Neural cell (in vitro differentiated cells): ENCODE results near the gene LRP8. TPM values are rescaled to one million over a fixed set of nuclear protein-coding genes. Genes with fewer than 3 reads are reported as not detected.

Source experiments
- H2AFZ ChIP-seq: fragments of 200-600, 300-800 bp; sonication (generic), shearing (Covaris generic); 2 replicates; pipeline ENCODE4 v1.6.0; 2014; ENCODE audit warnings: low read depth, mild to moderate bottlenecking, antibody characterized with exemption, low read length, moderate library complexity
- H3F3A ChIP-seq: fragments of 200-600 bp; shearing (Covaris generic); 2 replicates; pipeline ENCODE4 v1.6.1; 2016; ENCODE audit warnings: mild to moderate bottlenecking, moderate library complexity, mixed read lengths, antibody characterized with exemption, low read length; ENCODE audit not compliant: insufficient read depth, poor library complexity, severe bottlenecking
- H3K27ac ChIP-seq: fragments of 200-600, 300-800 bp; sonication (generic), shearing (Covaris generic); 2 replicates; pipeline ENCODE4 v1.5.1; 2014; ENCODE audit warnings: mild to moderate bottlenecking, low read length, moderate library complexity
- H3K27me3 ChIP-seq: fragments of 300-800, 200-600 bp; sonication (generic), shearing (Covaris generic); 2 replicates; pipeline ENCODE4 v1.6.0; 2014; ENCODE audit warnings: mild to moderate bottlenecking, low read depth, low read length, moderate library complexity; ENCODE audit not compliant: insufficient read depth
- H3K36me3 ChIP-seq: fragments of 300-800, 200-600 bp; sonication (generic), shearing (Covaris generic); 2 replicates; pipeline ENCODE4 v1.5.1; 2014; ENCODE audit warnings: mild to moderate bottlenecking, antibody characterized with exemption, low read length, moderate library complexity; ENCODE audit not compliant: insufficient read depth
- H3K4me2 ChIP-seq: fragments of 300-800, 200-600 bp; sonication (generic), shearing (Covaris generic); 2 replicates; pipeline ENCODE4 v1.6.0; 2014; ENCODE audit warnings: mild to moderate bottlenecking, low read length
- H3K4me3 ChIP-seq: fragments of 300-800, 200-600 bp; sonication (generic), shearing (Covaris generic); 2 replicates; pipeline ENCODE4 v1.5.1; 2014; ENCODE audit warnings: mild to moderate bottlenecking, low read length, moderate library complexity
- H3K79me2 ChIP-seq: fragments of 200-600 bp; shearing (Covaris generic); replicated peaks from 2 replicates; pipeline ENCODE4 v1.6.0; 2014; ENCODE audit warnings: mild to moderate bottlenecking, low read length, moderate library complexity; ENCODE audit not compliant: insufficient read depth
- H3K9ac ChIP-seq: fragments of 300-800, 200-600 bp; sonication (generic), shearing (Covaris generic); 2 replicates; pipeline ENCODE4 v1.6.1; 2016; ENCODE audit warnings: mild to moderate bottlenecking, low read length, mixed read lengths
- H3K9me2 ChIP-seq: fragments of 200-600 bp; shearing (Covaris generic); 2 replicates; pipeline ENCODE4 v1.6.1; 2016; ENCODE audit warnings: mild to moderate bottlenecking, low read length, mixed read lengths; ENCODE audit not compliant: insufficient read depth
- H3K9me3 ChIP-seq: fragments of 200-600, 300-800 bp; sonication (generic), shearing (Covaris generic); 2 replicates; pipeline ENCODE4 v1.6.1; 2016; ENCODE audit warnings: mild to moderate bottlenecking, mixed run types, low read length, moderate library complexity, mixed read lengths
- H4K20me1 ChIP-seq: fragments of 200-600 bp; shearing (Covaris generic); 2 replicates; pipeline ENCODE4 v1.6.1; 2016; ENCODE audit warnings: mild to moderate bottlenecking, mixed run types; ENCODE audit not compliant: insufficient read depth
- EP300 ChIP-seq: fragments of 450-650 bp; conservative IDR thresholded peaks from 2 replicates; pipeline ENCODE4 v1.6.1; 2014; ENCODE audit warnings: antibody characterized with exemption, mild to moderate bottlenecking, moderate library complexity; ENCODE audit not compliant: poor library complexity, severe bottlenecking
- EZH2 ChIP-seq: fragments of 200-600, 300-800 bp; shearing (Covaris generic), sonication (generic); IDR thresholded peaks from 2 replicates; pipeline ENCODE4 v1.6.1; 2014; ENCODE audit warnings: antibody characterized with exemption, low read length, borderline replicate concordance, mild to moderate bottlenecking; ENCODE audit not compliant: insufficient read depth, poor library complexity, severe bottlenecking
- MXI1 ChIP-seq: fragments of 450-650 bp; conservative IDR thresholded peaks from 2 replicates; pipeline ENCODE4 v1.6.1; 2014; ENCODE audit warnings: antibody characterized with exemption, mild to moderate bottlenecking; ENCODE audit not compliant: poor library complexity, severe bottlenecking
- POLR2AphosphoS5 ChIP-seq: IDR thresholded peaks from 2 replicates; pipeline ENCODE4 v1.6.1; 2012
- RAD21 ChIP-seq: fragments of 450-650 bp; conservative IDR thresholded peaks from 2 replicates; pipeline ENCODE4 v1.6.1; 2014; ENCODE audit warnings: antibody characterized with exemption, mild to moderate bottlenecking, moderate library complexity
- SMC3 ChIP-seq: fragments of 450-650 bp; conservative IDR thresholded peaks from 2 replicates; pipeline ENCODE4 v1.6.1; 2014; ENCODE audit warnings: antibody characterized with exemption, mild to moderate bottlenecking, moderate library complexity; ENCODE audit not compliant: poor library complexity
- TAF1 ChIP-seq: IDR thresholded peaks from 2 replicates; pipeline ENCODE4 v1.6.1; 2012; ENCODE audit warnings: low read depth
- polyA plus RNA-seq: library from polyadenylated mRNA; depleted of rRNA; stranded (reverse); fragments of >200 nt; gene quantifications from 2 replicates; pipeline ENCODE4 v1.2.3, GENCODE V29; 2014
- TF ChIP-seq, protein P1 (sequence below): IDR thresholded peaks from 2 replicates; pipeline ENCODE4 v1.6.1; 2012; ENCODE audit warnings: borderline replicate concordance
- TF ChIP-seq, protein P2 (sequence below): fragments of 450-650 bp; IDR thresholded peaks from 2 replicates; pipeline ENCODE4 v1.5.1; 2014; ENCODE audit warnings: antibody characterized with exemption, mild to moderate bottlenecking, moderate library complexity; ENCODE audit not compliant: poor library complexity, severe bottlenecking

LRP8 gene
- polyA plus RNA-seq, 1 donor from 2014 or later, result 65.8 TPM

DNA sequence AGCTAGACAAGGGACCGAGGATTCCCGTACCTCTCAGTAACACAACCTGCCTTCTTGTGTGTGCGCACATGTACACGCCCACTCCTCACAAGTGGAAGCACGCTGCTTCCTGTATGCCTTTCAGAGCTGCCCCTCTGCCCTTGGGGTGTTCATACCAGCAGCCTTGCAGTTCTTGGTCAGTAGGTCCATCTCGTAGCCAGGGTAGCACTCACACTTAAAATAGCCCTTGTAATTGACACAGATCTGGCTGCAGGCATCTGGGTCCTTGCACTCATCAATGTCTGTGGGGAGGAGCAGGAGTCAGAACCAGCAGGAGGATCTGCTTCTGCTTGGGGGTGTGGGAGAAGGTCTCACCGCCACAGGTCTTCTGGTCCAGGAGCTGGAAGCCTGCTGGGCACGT lies 57.0 kb downstream of the LRP8 start:
- Histone ChIP-seq H3K9me3 (no peaks in the 10 kb centered on the region), H4K20me1 (no peaks in the 10 kb centered on the region), H3K36me3 (no peaks in the 10 kb centered on the region), H3K9me2 (no peaks in the 10 kb centered on the region), H3K79me2 (no peaks in the 10 kb centered on the region), H2AFZ (no peak overlapping the region), H3K27me3 (no peaks in the 10 kb centered on the region), H3K27ac (no peak overlapping the region), H3K4me3 (no peak overlapping the region), H3K9ac (no peak overlapping the region), H3F3A (no peaks in the 10 kb centered on the region), H3K4me2 (no peak overlapping the region)
- TF ChIP-seq, protein P1, sequence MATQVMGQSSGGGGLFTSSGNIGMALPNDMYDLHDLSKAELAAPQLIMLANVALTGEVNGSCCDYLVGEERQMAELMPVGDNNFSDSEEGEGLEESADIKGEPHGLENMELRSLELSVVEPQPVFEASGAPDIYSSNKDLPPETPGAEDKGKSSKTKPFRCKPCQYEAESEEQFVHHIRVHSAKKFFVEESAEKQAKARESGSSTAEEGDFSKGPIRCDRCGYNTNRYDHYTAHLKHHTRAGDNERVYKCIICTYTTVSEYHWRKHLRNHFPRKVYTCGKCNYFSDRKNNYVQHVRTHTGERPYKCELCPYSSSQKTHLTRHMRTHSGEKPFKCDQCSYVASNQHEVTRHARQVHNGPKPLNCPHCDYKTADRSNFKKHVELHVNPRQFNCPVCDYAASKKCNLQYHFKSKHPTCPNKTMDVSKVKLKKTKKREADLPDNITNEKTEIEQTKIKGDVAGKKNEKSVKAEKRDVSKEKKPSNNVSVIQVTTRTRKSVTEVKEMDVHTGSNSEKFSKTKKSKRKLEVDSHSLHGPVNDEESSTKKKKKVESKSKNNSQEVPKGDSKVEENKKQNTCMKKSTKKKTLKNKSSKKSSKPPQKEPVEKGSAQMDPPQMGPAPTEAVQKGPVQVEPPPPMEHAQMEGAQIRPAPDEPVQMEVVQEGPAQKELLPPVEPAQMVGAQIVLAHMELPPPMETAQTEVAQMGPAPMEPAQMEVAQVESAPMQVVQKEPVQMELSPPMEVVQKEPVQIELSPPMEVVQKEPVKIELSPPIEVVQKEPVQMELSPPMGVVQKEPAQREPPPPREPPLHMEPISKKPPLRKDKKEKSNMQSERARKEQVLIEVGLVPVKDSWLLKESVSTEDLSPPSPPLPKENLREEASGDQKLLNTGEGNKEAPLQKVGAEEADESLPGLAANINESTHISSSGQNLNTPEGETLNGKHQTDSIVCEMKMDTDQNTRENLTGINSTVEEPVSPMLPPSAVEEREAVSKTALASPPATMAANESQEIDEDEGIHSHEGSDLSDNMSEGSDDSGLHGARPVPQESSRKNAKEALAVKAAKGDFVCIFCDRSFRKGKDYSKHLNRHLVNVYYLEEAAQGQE, result no peak
- TF ChIP-seq SMC3, result no peak
- no peak for TF ChIP-seq EP300
- TF ChIP-seq, protein P2, sequence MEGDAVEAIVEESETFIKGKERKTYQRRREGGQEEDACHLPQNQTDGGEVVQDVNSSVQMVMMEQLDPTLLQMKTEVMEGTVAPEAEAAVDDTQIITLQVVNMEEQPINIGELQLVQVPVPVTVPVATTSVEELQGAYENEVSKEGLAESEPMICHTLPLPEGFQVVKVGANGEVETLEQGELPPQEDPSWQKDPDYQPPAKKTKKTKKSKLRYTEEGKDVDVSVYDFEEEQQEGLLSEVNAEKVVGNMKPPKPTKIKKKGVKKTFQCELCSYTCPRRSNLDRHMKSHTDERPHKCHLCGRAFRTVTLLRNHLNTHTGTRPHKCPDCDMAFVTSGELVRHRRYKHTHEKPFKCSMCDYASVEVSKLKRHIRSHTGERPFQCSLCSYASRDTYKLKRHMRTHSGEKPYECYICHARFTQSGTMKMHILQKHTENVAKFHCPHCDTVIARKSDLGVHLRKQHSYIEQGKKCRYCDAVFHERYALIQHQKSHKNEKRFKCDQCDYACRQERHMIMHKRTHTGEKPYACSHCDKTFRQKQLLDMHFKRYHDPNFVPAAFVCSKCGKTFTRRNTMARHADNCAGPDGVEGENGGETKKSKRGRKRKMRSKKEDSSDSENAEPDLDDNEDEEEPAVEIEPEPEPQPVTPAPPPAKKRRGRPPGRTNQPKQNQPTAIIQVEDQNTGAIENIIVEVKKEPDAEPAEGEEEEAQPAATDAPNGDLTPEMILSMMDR, result no peak
- no peak for TF ChIP-seq EZH2
- no peak for TF ChIP-seq POLR2AphosphoS5
- no peak for TF ChIP-seq RAD21
- no peak for TF ChIP-seq TAF1
- no peak for TF ChIP-seq MXI1

DNA sequence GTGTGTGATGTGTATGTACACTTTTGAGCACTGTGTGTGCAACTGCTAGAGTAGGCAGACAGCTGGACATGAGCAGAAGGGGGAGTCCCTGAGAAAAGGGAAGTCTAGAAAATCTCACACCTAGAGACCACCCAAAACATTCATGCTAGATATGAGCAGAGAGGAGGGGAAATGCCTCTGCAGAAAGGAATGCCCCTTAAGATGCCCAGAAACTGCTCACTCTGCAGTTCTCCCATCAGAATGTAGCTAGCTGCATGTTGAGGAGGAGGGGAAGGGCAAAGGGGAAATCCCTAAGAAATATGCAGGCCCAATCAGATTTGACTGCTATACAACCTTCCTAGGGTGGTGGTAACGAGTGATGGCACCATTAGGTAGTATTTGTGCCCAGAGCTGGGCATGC lies 57.8 kb downstream of the LRP8 start:
- Histone ChIP-seq H3K4me2 (no peak overlapping the region), H3K9ac (no peak overlapping the region), H3K9me2 (no peaks in the 10 kb centered on the region), H3K27me3 (no peaks in the 10 kb centered on the region), H3K36me3 (no peaks in the 10 kb centered on the region), H3K4me3 (no peak overlapping the region), H3K9me3 (no peaks in the 10 kb centered on the region), H3K79me2 (no peaks in the 10 kb centered on the region), H3F3A (no peaks in the 10 kb centered on the region), H4K20me1 (no peaks in the 10 kb centered on the region), H3K27ac (no peak overlapping the region), H2AFZ (no peak overlapping the region)
- TF ChIP-seq MXI1 (no peak), EP300 (no peak), TAF1 (no peak), SMC3 (no peak), RAD21 (no peak), POLR2AphosphoS5 (no peak), EZH2 (no peak)
- TF ChIP-seq, protein P1, result no peak
- TF ChIP-seq, protein P2, result no peak
